CD4-positive, CD25-positive, alpha-beta regulatory T cell (primary cell): ENCODE measurements around the gene TRIM47. TPM values are rescaled to one million over a fixed set of nuclear protein-coding genes. Genes with fewer than 3 reads are reported as not detected.

ENCODE experiments used
- ATAC-seq, 2 donors: fragments of 150-1000 bp; cut with Tn5 transposase; one replicate each; pipeline ENCODE4 v1.10.0; 2021; ENCODE audit warnings: low read depth in 2 of 2, moderate number of reproducible peaks in 2 of 2, moderate library complexity in 1 of 2
- DNase-seq, 3 donors: peaks; one replicate each; pipeline versions ENCODE4 v3.0.0 to v3.0.0-alpha.2; 2012 to 2022; ENCODE audit warnings: mixed read lengths in 1 of 3
- H3K27ac ChIP-seq: one replicate; pipeline ENCODE4 v1.7.0; 2013; ENCODE audit warnings: mild to moderate bottlenecking, low read length; ENCODE audit not compliant: insufficient read depth, poor library complexity, severe bottlenecking
- H3K27me3 ChIP-seq: one replicate; pipeline ENCODE4 v1.7.0; 2013; ENCODE audit warnings: low read length; ENCODE audit not compliant: control insufficient read depth, insufficient read depth
- H3K36me3 ChIP-seq: one replicate; pipeline ENCODE4 v1.7.0; 2013; ENCODE audit warnings: mild to moderate bottlenecking, low read length, moderate library complexity; ENCODE audit not compliant: control insufficient read depth, insufficient read depth
- H3K4me1 ChIP-seq: 2 replicates; pipeline ENCODE4 v1.7.0; 2013; ENCODE audit warnings: mild to moderate bottlenecking, low read length; ENCODE audit not compliant: insufficient read depth, control insufficient read depth, poor library complexity, severe bottlenecking
- H3K4me3 ChIP-seq: one replicate; pipeline ENCODE4 v1.7.0; 2013; ENCODE audit warnings: low read depth, mild to moderate bottlenecking, low read length, moderate library complexity
- H3K9me3 ChIP-seq, 2 experiments: 1 replicate in 1 of 2; 2 replicates in 1 of 2; pipeline ENCODE4 v1.7.0; 2013; ENCODE audit warnings: low read length in 2 of 2, mild to moderate bottlenecking in 1 of 2, moderate library complexity in 1 of 2; ENCODE audit not compliant: control insufficient read depth in 2 of 2
- H3K27ac Mint-ChIP-seq, 3 donors: one replicate each; pipeline ENCODE4 v1.8.0; 2020 to 2022; ENCODE audit warnings: mild to moderate bottlenecking in 3 of 3, mixed read lengths in 3 of 3, moderate library complexity in 2 of 3
- H3K27me3 Mint-ChIP-seq: one replicate; pipeline ENCODE4 v1.8.0; 2022; ENCODE audit warnings: mild to moderate bottlenecking, mixed read lengths
- H3K36me3 Mint-ChIP-seq: one replicate; pipeline ENCODE4 v1.8.0; 2020; ENCODE audit warnings: mixed read lengths
- H3K4me1 Mint-ChIP-seq, 4 donors: one replicate each; pipeline ENCODE4 v1.8.0; 2020 to 2022; ENCODE audit warnings: mixed read lengths in 4 of 4, mild to moderate bottlenecking in 1 of 4
- H3K4me3 Mint-ChIP-seq, 4 donors: one replicate each; pipeline ENCODE4 v1.8.0; 2020 to 2022; ENCODE audit warnings: mild to moderate bottlenecking in 4 of 4, mixed read lengths in 4 of 4, moderate library complexity in 3 of 4
- H3K9me3 Mint-ChIP-seq, 7 donors: one replicate each; pipeline ENCODE4 v1.8.0; 2020 to 2022; ENCODE audit warnings: mixed read lengths in 7 of 7, mild to moderate bottlenecking in 3 of 7, moderate library complexity in 2 of 7
- polyA plus RNA-seq, 4 donors: library from polyadenylated mRNA; unstranded; fragments of 300-500 nt; fragmentation: Illumina TruSeq; gene quantifications; one replicate each; pipeline ENCODE4 v1.2.3, GENCODE V29; 2021
- total RNA-seq: library from RNA; stranded (reverse); gene quantifications from one replicate; pipeline ENCODE4 v1.2.3, GENCODE V29; 2022

The TRIM47 gene
- total and polyA plus RNA-seq, 5 donors from 2014 or later = 3.6 to 16.6 (median 15.2) TPM

- Mint-ChIP-seq H3K4me1 (peaks cover 0 to 30% (median 14%) of the 10 kb centered on the region in 4 donors), H3K27me3 (no peaks in the 10 kb centered on the region), H3K27ac (peak overlapping the region in 2 of 3 donors; percentile 43 to 60), H3K36me3 (peaks cover 9% of the 10 kb centered on the region), H3K4me3 (peak overlapping the region; percentile 59 to 88 (median 83)), H3K9me3 (no peaks in the 10 kb centered on the region)
- no peak for DNase-seq
- Histone ChIP-seq H3K36me3 (peaks cover 36% of the 10 kb centered on the region), H3K27me3 (no peaks in the 10 kb centered on the region), H3K4me1 (peaks cover 17% of the 10 kb centered on the region), H3K4me3 (no peak overlapping the region), H3K9me3 (no peaks in the 10 kb centered on the region), H3K27ac (peak overlapping the region; percentile 66)
- ATAC-seq = no peak
These were observed 19.0 kb upstream of the TRIM47 start for GRCh38 chr17:75897160-75898019.

GRCh38 chr17:75896415-75897159 is 18.2 kb upstream of the TRIM47 start, which contains the start of gene TRIM65:
Gene TRIM65 (minus strand): TSS chr17:75896951. CDS start chr17:75896937, 14 bp downstream.
- Histone ChIP-seq H3K27ac (peak within 1 kb of the TSS; percentile 66), H3K27me3 (no peaks in the 10 kb centered on the region), H3K36me3 (peaks cover 30% of the 10 kb centered on the region), H3K4me1 (peaks cover 17% of the 10 kb centered on the region), H3K9me3 (no peaks in the 10 kb centered on the region), H3K4me3 (peak within 1 kb of the TSS; percentile 41)
- H3K36me3 Mint-ChIP-seq = peaks cover 9% of the 10 kb centered on the region
- peak within 1 kb of the TSS; percentile 59 to 98 (median 87) for H3K4me3 Mint-ChIP-seq
- peaks cover 0 to 30% (median 14%) of the 10 kb centered on the region in 4 donors for H3K4me1 Mint-ChIP-seq
- peak within 1 kb of the TSS; percentile 82 to 92 (median 87) for H3K27ac Mint-ChIP-seq
- no peaks in the 10 kb centered on the region for H3K9me3 Mint-ChIP-seq
- ATAC-seq (peak; percentile 85 to 87), DNase-seq (peak; percentile 66 to 82 (median 72))
- H3K27me3 Mint-ChIP-seq = no peaks in the 10 kb centered on the region

GRCh38 chr17:75895370-75896155 is 17.2 kb upstream of the TRIM47 start:
- Mint-ChIP-seq H3K27ac (peak overlapping the region; percentile 58 to 92 (median 87)), H3K4me3 (peak overlapping the region; percentile 59 to 98 (median 87)), H3K36me3 (peaks cover 9% of the 10 kb centered on the region), H3K9me3 (no peaks in the 10 kb centered on the region), H3K4me1 (peaks cover 0 to 28% (median 14%) of the 10 kb centered on the region in 4 donors), H3K27me3 (no peaks in the 10 kb centered on the region)
- no peaks in the 10 kb centered on the region for H3K27me3 ChIP-seq
- H3K4me3 ChIP-seq = peak overlapping the region; percentile 41
- ATAC-seq = no peak
- H3K36me3 ChIP-seq = peaks cover 23% of the 10 kb centered on the region
- peak in 1 of 3 donors; percentile 28 for DNase-seq
- H3K27ac ChIP-seq = no peak overlapping the region
- peaks cover 17% of the 10 kb centered on the region for H3K4me1 ChIP-seq
- H3K9me3 ChIP-seq = no peaks in the 10 kb centered on the region

GRCh38 chr17:75894049-75894733 is 15.8 kb upstream of the TRIM47 start:
- H3K4me1 Mint-ChIP-seq = peaks cover 0 to 28% (median 14%) of the 10 kb centered on the region in 4 donors
- Histone ChIP-seq H3K27me3 (no peaks in the 10 kb centered on the region), H3K27ac (no peak overlapping the region), H3K4me3 (no peak overlapping the region), H3K9me3 (no peaks in the 10 kb centered on the region), H3K36me3 (peaks cover 11% of the 10 kb centered on the region), H3K4me1 (peaks cover 17% of the 10 kb centered on the region)
- ATAC-seq (no peak), DNase-seq (no peak)
- no peaks in the 10 kb centered on the region for H3K27me3 Mint-ChIP-seq
- H3K9me3 Mint-ChIP-seq = no peaks in the 10 kb centered on the region
- H3K36me3 Mint-ChIP-seq = peaks cover 3% of the 10 kb centered on the region
- peak overlapping the region in 1 of 4 donors; percentile 56 for H3K4me3 Mint-ChIP-seq
- peak overlapping the region; percentile 80 to 97 (median 80) for H3K27ac Mint-ChIP-seq

GRCh38 chr17:75893305-75894048 is 15.1 kb upstream of the TRIM47 start:
- no peaks in the 10 kb centered on the region for H3K27me3 Mint-ChIP-seq
- H3K9me3 Mint-ChIP-seq = no peaks in the 10 kb centered on the region
- no peaks in the 10 kb centered on the region for H3K9me3 ChIP-seq
- H3K4me3 Mint-ChIP-seq = peak overlapping the region in 3 of 4 donors; percentile 16 to 58 (median 56)
- H3K27ac Mint-ChIP-seq = peak overlapping the region in 2 of 3 donors; percentile 80 to 97
- peaks cover under 1% of the 10 kb centered on the region for H3K36me3 Mint-ChIP-seq
- H3K36me3 ChIP-seq = peaks cover 4% of the 10 kb centered on the region
- no peak for DNase-seq
- H3K27me3 ChIP-seq = no peaks in the 10 kb centered on the region
- H3K4me1 Mint-ChIP-seq = peaks cover 0 to 28% (median 14%) of the 10 kb centered on the region in 4 donors
- H3K4me3 ChIP-seq = no peak overlapping the region
- peaks cover 17% of the 10 kb centered on the region for H3K4me1 ChIP-seq
- no peak for ATAC-seq
- H3K27ac ChIP-seq = no peak overlapping the region

- Histone ChIP-seq H3K27me3 (no peaks in the 10 kb centered on the region), H3K36me3 (peaks cover 3% of the 10 kb centered on the region), H3K4me3 (no peak overlapping the region), H3K9me3 (no peaks in the 10 kb centered on the region), H3K27ac (no peak overlapping the region), H3K4me1 (peaks cover 17% of the 10 kb centered on the region)
- DNase-seq (no peak), ATAC-seq (no peak)
- H3K36me3 Mint-ChIP-seq = peaks cover 3% of the 10 kb centered on the region
- H3K4me3 Mint-ChIP-seq = no peak overlapping the region
- H3K9me3 Mint-ChIP-seq = no peaks in the 10 kb centered on the region
- H3K27me3 Mint-ChIP-seq = no peaks in the 10 kb centered on the region
- H3K4me1 Mint-ChIP-seq = peaks cover 0 to 28% (median 13%) of the 10 kb centered on the region in 4 donors
- H3K27ac Mint-ChIP-seq = peak overlapping the region in 1 of 3 donors; percentile 26
These were observed 14.3 kb upstream of the TRIM47 start for GRCh38 chr17:75892556-75893224.
